ENCODE results near the gene TSHZ1. TPM values are rescaled to one million over a fixed set of nuclear protein-coding genes. Genes with fewer than 3 reads are reported as not detected.

TSHZ1 gene
- total and polyA plus RNA-seq, 2 experiments from 2014 or later: 0.23 to 0.38 TPM

DNA sequence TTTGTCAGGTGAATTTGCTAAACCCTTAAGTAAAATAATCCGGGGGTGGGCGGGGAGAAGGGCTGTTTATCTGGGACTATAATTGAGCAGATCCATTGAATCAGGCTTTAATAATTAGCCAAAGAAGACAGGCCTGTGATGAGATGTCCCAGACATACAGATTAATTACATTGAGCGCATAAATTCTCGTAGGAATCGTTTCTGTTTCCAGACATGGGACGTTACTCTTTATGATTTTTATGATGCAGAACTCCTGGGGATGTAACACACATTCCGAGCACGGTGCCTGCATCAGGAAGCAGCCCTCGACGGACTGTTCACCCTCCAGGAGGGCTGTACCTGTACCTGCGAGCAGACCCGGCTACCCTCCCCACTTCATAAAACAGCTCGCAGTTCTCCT is 128.0 kb downstream of the TSHZ1 start (continued):
- TF ChIP-seq, protein P1, sequence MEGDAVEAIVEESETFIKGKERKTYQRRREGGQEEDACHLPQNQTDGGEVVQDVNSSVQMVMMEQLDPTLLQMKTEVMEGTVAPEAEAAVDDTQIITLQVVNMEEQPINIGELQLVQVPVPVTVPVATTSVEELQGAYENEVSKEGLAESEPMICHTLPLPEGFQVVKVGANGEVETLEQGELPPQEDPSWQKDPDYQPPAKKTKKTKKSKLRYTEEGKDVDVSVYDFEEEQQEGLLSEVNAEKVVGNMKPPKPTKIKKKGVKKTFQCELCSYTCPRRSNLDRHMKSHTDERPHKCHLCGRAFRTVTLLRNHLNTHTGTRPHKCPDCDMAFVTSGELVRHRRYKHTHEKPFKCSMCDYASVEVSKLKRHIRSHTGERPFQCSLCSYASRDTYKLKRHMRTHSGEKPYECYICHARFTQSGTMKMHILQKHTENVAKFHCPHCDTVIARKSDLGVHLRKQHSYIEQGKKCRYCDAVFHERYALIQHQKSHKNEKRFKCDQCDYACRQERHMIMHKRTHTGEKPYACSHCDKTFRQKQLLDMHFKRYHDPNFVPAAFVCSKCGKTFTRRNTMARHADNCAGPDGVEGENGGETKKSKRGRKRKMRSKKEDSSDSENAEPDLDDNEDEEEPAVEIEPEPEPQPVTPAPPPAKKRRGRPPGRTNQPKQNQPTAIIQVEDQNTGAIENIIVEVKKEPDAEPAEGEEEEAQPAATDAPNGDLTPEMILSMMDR (conservative IDR thresholded peaks at IDR 0.05; ENCODE audit: low read depth in 2 of 2): no peak

Other genes starting within 250 kb of the TSHZ1 start
- 1.5 TPM in 2 replicates for gene PTGR3, start 1.7 kb upstream of the TSHZ1 start, total RNA-seq (2014; rRNA removed; shearing (Covaris generic))
- gene PTGR3, start 1.7 kb upstream of the TSHZ1 start, polyA plus RNA-seq (2016; fragmentation: Nextera tagmentation; extraction: Ambion mirVana): 0.84 and 1.1 TPM in 2 replicates
- gene SMIM21, start 216.9 kb downstream of the TSHZ1 start, total RNA-seq (2014; rRNA removed; shearing (Covaris generic)): not detected in 2 replicates
- not detected in 2 replicates for gene SMIM21, start 216.9 kb downstream of the TSHZ1 start, polyA plus RNA-seq (2016; fragmentation: Nextera tagmentation; extraction: Ambion mirVana)

Measured in GM23338 (cell line).